ENCODE measurements around the gene LEP.

- TF ChIP-seq EZH2 (IDR thresholded peaks at IDR 0.05; ENCODE audit: insufficient read depth, poor library complexity, severe bottlenecking): no peak
- no peak for TF ChIP-seq EZH2phosphoT487 (IDR thresholded peaks at IDR 0.05; ENCODE audit: insufficient read depth, low read depth)
These were observed 63.1 kb downstream of the LEP start for GRCh38 chr7:128304212-128304611.
